Measurements from ENCODE around the gene AVEN. TPM values are rescaled to one million over a fixed set of nuclear protein-coding genes. Genes with fewer than 3 reads are reported as not detected.

Gene AVEN
- 33.5 and 34.6 TPM in 2 replicates for total RNA-seq

GRCh38 chr15:34038871-34039789 lies at the start of gene AVEN:
Gene AVEN (minus strand): TSS chr15:34039204. CDS start chr15:34039046, 158 bp downstream.

GRCh38 chr15:33968224-33968623 lies 70.8 kb downstream of the AVEN start, which contains the start of gene CHRM5:
Gene CHRM5 (plus strand): TSS chr15:33968497. CDS start chr15:34062718, 94,221 bp downstream.

Other genes with a start within 250 kb of the AVEN start
- under 0.01 TPM in 1 of 2 replicates, not detected in the other for gene CHRM5, start 70.7 kb downstream of the AVEN start, total RNA-seq
- 44.4 and 56.0 TPM in 2 replicates for gene EMC7, start 62.7 kb upstream of the AVEN start, total RNA-seq
- 1.3 and 1.9 TPM in 2 replicates for gene PGBD4, start 62.9 kb upstream of the AVEN start, total RNA-seq
- 22.5 and 68.9 TPM in 2 replicates for gene KATNBL1, start 170.9 kb upstream of the AVEN start, total RNA-seq
- 128 and 132 TPM in 2 replicates for gene EMC4, start 185.8 kb upstream of the AVEN start, total RNA-seq